Breast epithelium (tissue), 4 donors: ENCODE results near the gene SMTNL1. TPM values are rescaled to one million over a fixed set of nuclear protein-coding genes. Genes with fewer than 3 reads are reported as not detected.
A peak's percentile ranks its signal among the peaks of the same experiment; 100 is the strongest.
"Not testable (repeated sequence)": the region's sequence is repeated elsewhere in the genome, so short reads cannot be mapped to it uniquely, and the experiment has no call there.

Experiments used
- DNase-seq, 2 donors: peaks; one replicate each; pipeline ENCODE4 v3.0.0-alpha.2; 2019; ENCODE audit warnings: low spot score in 2 of 2
- H3K27ac ChIP-seq, 2 donors: fragments of 200-600 bp; sonication (generic) in 1 of 2; one replicate each; pipeline ENCODE4 v1.5.1; 2016 to 2019; ENCODE audit warnings: mild to moderate bottlenecking in 1 of 2
- H3K27me3 ChIP-seq, 2 donors: fragments of 200-600 bp; sonication (generic) in 1 of 2; one replicate each; pipeline versions ENCODE4 v1.5.1 to v1.6.0; 2017 to 2019; ENCODE audit warnings: control low read depth in 1 of 2, mild to moderate bottlenecking in 1 of 2
- H3K36me3 ChIP-seq: fragments of 200-600 bp; one replicate; pipeline ENCODE4 v1.5.1; 2019
- H3K4me1 ChIP-seq, 2 donors: fragments of 200-600 bp; sonication (generic); one replicate each; pipeline ENCODE4 v1.5.1; 2016 to 2019; ENCODE audit warnings: control low read depth in 1 of 2
- H3K4me3 ChIP-seq, 3 donors: fragments of 200-600 bp; sonication (generic); 1 replicate in 2 of 3; 2 replicates in 1 of 3; pipeline ENCODE4 v1.5.1; 2016 to 2019; ENCODE audit warnings: mild to moderate bottlenecking in 3 of 3, moderate library complexity in 2 of 3
- H3K9me3 ChIP-seq, 2 donors: fragments of 200-600 bp; sonication (generic) in 1 of 2; one replicate each; pipeline ENCODE4 v1.5.1; 2016 to 2019; ENCODE audit warnings: control low read depth in 1 of 2
- POLR2A ChIP-seq: fragments of 450-650 bp; IDR thresholded peaks from one replicate; pipeline ENCODE4 v1.6.1; 2016; ENCODE audit warnings: antibody characterized with exemption, mild to moderate bottlenecking, moderate library complexity
- POLR2AphosphoS5 ChIP-seq, 3 donors: sonication (generic); formaldehyde crosslinking; IDR thresholded peaks; one replicate each; pipeline ENCODE4 v1.6.1; 2017; ENCODE audit warnings: antibody characterized with exemption in 3 of 3
- intact Hi-C: fragments of 100-400 bp; cut with DNase I; formaldehyde crosslinking; loops from one replicate; pipeline ENCODE4 v1.15.1; 2023; ENCODE audit warnings: low total_unique reads
- total RNA-seq, 3 donors: library from RNA; depleted of rRNA; stranded (reverse); fragments of >200 nt; gene quantifications; one replicate each; pipeline ENCODE4 v1.1.0, GENCODE V29; 2016
- TF ChIP-seq, protein P1 (sequence below), 3 donors: fragments of 450-650 bp; IDR thresholded peaks; one replicate each; pipeline ENCODE4 v1.5.1; 2016 to 2017; ENCODE audit warnings: antibody characterized with exemption in 3 of 3, mild to moderate bottlenecking in 3 of 3, moderate library complexity in 3 of 3

SMTNL1 gene
- total RNA-seq, 3 donors from 2014 or later = not detected

- no peak overlapping the region for H3K4me3 ChIP-seq
- peak; percentile 56 to 76 for DNase-seq
- H3K27ac ChIP-seq = no peak overlapping the region
- no peaks in the 10 kb centered on the region for H3K36me3 ChIP-seq
- intact Hi-C loops = loop anchor here (5.0 kb wide), 1 partner anchor 70 kb away; no protein-coding TSS in a partner anchor
- no peaks in the 10 kb centered on the region for H3K9me3 ChIP-seq
- TF ChIP-seq, protein P1, sequence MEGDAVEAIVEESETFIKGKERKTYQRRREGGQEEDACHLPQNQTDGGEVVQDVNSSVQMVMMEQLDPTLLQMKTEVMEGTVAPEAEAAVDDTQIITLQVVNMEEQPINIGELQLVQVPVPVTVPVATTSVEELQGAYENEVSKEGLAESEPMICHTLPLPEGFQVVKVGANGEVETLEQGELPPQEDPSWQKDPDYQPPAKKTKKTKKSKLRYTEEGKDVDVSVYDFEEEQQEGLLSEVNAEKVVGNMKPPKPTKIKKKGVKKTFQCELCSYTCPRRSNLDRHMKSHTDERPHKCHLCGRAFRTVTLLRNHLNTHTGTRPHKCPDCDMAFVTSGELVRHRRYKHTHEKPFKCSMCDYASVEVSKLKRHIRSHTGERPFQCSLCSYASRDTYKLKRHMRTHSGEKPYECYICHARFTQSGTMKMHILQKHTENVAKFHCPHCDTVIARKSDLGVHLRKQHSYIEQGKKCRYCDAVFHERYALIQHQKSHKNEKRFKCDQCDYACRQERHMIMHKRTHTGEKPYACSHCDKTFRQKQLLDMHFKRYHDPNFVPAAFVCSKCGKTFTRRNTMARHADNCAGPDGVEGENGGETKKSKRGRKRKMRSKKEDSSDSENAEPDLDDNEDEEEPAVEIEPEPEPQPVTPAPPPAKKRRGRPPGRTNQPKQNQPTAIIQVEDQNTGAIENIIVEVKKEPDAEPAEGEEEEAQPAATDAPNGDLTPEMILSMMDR (IDR thresholded peaks at IDR 0.05) = peak; percentile 91 to 96 (median 95)
- no peak for TF ChIP-seq POLR2A
- no peaks in the 10 kb centered on the region for H3K27me3 ChIP-seq
- peaks cover 0 to 5% of the 10 kb centered on the region in 2 donors for H3K4me1 ChIP-seq
Measured at GRCh38 chr11:57527056-57527631, 10.3 kb upstream of the SMTNL1 start.

- no peaks in the 10 kb centered on the region for H3K9me3 ChIP-seq
- TF ChIP-seq POLR2AphosphoS5 (IDR thresholded peaks at IDR 0.05) (no peak), POLR2A (no peak)
- TF ChIP-seq, protein P1 (IDR thresholded peaks at IDR 0.05) = no peak
- H3K27me3 ChIP-seq = no peaks in the 10 kb centered on the region
- intact Hi-C loops = loop anchor here (5.0 kb wide), 1 partner anchor 72 kb away; no protein-coding TSS in a partner anchor
- peaks cover 0 to 5% of the 10 kb centered on the region in 2 donors for H3K4me1 ChIP-seq
- H3K36me3 ChIP-seq = no peaks in the 10 kb centered on the region
- H3K27ac ChIP-seq = no peak overlapping the region
- no peak overlapping the region for H3K4me3 ChIP-seq
- DNase-seq = no peak
Measured at GRCh38 chr11:57529012-57529411, 8.4 kb upstream of the SMTNL1 start.

DNA sequence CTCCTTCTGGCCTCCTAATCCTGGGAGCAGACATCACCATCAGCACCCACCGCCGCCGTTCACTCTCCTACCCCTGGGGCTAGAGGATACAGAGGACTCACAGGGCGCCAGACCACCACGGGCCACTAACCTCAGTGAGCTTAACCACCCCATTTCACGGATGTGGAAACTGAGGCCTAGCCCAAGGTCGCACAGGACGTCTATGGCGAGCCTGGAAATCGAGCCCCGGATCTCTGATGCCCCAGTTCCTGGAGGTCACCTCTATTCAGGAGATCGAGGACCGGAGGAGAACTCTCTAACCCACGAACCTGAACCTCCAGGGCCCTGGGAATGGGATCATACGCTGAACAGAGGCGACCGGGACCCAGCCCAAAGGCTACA, 7.2 kb upstream of the SMTNL1 start:
- Histone ChIP-seq H3K4me1 (peaks cover 0 to 5% of the 10 kb centered on the region in 2 donors), H3K36me3 (no peaks in the 10 kb centered on the region), H3K27me3 (no peaks in the 10 kb centered on the region), H3K9me3 (no peaks in the 10 kb centered on the region), H3K4me3 (peak overlapping the region; percentile 60 to 79 (median 76)), H3K27ac (peak overlapping the region; percentile 67 to 83)
- no peak for DNase-seq
- TF ChIP-seq POLR2A (no peak), POLR2AphosphoS5 (IDR thresholded peaks at IDR 0.05) (no peak)
- TF ChIP-seq, protein P1 (IDR thresholded peaks at IDR 0.05) = no peak
- intact Hi-C loops = no loop called here

DNA sequence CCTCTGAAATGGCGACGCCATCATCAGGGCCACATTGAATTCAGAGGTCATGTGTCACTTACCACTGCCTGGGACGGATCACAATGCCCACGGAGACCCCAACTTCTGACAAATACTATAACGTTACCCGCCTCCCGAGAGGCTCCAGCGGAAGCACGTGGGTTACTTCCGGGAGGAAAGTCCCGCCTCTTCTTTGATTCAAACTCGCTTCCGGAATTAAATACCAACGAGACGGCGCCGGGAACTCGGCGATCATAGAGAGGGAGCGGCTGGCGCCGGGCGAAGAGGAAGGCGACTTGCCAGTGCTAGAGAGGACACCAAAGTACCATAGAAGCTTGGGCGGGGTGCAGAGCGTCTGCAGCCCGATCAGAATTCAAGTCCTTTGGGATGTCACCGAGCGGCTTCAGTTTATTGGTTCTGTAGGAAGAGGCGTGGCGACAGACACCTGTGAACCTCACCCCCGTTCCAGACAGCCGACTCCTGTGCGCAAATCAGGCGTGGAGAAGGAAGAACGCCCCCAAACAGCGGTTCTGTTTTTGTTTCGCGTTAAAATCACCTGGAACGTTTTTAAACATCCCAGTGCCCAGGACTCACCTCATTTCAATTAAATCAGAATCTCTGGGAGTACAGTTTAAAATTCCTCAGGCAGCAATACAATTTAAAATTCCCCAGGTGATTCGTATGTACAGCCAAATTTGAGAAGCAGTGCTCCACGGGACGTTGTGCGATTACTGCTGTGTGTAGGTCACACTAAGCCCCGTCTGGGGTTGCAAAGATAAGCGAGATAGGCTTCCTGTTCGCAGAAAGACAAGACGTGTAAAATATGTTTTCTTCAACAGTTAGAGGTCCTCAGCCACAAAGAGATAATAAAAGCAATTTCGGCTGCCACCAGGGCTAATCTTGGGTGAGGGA, 6.5 kb upstream of the SMTNL1 start, which contains the start of gene TIMM10:
TIMM10 (minus strand) TSS at position 159 of the 912 bp plus-strand sequence. CDS start 565 bp downstream, outside the sequence.
- Histone ChIP-seq H3K4me1 (peaks cover 0 to 5% of the 10 kb centered on the region in 2 donors), H3K27me3 (no peaks in the 10 kb centered on the region), H3K9me3 (no peaks in the 10 kb centered on the region), H3K4me3 (peak within 1 kb of the TSS; percentile 60 to 79 (median 76)), H3K27ac (peak within 1 kb of the TSS; percentile 83), H3K36me3 (no peaks in the 10 kb centered on the region)
- TF ChIP-seq POLR2A = no peak
- TF ChIP-seq POLR2AphosphoS5 (IDR thresholded peaks at IDR 0.05) = peak in 2 of 3 donors; percentile 39 to 67
- intact Hi-C loops = no loop called here
- peak; percentile 96 to 97 for DNase-seq

DNA sequence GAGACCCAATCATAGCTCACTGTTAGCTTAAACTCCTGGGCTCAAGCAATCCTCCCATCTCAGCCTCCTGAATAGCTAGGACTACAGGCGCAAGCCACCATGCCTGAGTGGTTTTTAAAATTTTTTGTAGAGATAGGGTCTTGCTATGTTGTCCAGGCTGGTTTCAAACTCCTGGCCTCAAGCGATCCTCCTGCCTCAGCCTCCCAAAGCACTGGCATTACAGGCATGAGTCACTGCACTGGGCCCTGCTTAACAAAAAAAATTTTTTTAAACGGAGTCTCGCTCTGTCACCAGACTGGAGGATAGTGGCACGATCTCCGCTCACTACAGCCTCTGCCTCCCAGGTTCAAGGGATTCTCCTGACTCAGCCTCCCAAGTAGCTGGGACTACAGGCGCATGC, 2.9 kb upstream of the SMTNL1 start:
- H3K36me3 ChIP-seq, H3K27ac ChIP-seq, H3K4me3 ChIP-seq, H3K4me1 ChIP-seq, H3K27me3 ChIP-seq, DNase-seq, intact Hi-C loops, H3K9me3 ChIP-seq: not testable (repeated sequence)

DNA sequence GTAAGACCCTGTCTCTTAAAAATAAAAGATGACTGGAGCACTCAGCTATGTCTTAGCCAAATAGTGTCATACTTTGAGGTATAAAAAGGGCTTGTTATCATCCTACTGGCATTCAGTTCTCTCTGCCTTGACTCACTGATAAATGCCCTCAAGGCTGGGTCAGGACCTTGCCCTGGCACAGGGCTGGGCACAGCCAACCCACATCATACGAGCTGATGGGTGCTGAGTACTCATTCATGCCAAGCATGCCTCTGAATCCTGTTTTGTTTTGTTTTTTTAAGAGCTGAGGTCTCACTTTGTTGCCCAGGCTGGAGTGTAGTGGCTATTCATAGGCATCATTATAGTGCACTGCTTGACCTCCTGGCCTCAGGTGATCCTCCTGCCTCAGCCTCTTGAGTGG, 1.9 kb downstream of the SMTNL1 start:
- H3K9me3 ChIP-seq = no peaks in the 10 kb centered on the region
- H3K36me3 ChIP-seq = no peaks in the 10 kb centered on the region
- no peaks in the 10 kb centered on the region for H3K27me3 ChIP-seq
- no peak overlapping the region for H3K4me3 ChIP-seq
- H3K27ac ChIP-seq = no peak overlapping the region
- DNase-seq = no peak
- intact Hi-C loops = loop anchor here (2.0 to 5.0 kb wide), 2 partner anchors 61 to 622 kb away; no protein-coding TSS in a partner anchor
- H3K4me1 ChIP-seq = no peaks in the 10 kb centered on the region
- TF ChIP-seq POLR2A (no peak), POLR2AphosphoS5 (IDR thresholded peaks at IDR 0.05) (no peak)
- TF ChIP-seq, protein P1 (IDR thresholded peaks at IDR 0.05) = no peak
